DOHH2 (cell line): Measurements from ENCODE around the gene FAM118A.

Source experiments
- H3F3A ChIP-seq: fragments of 200-600 bp; sonication (generic), shearing (Covaris generic); 2 replicates; pipeline ENCODE4 v1.6.0; 2016; ENCODE audit warnings: antibody characterized with exemption, mild to moderate bottlenecking; ENCODE audit not compliant: control insufficient read depth, insufficient read depth
- H3K27ac ChIP-seq: fragments of 200-600 bp; sonication (generic); 2 replicates; pipeline ENCODE4 v1.5.1; 2014; ENCODE audit warnings: low read depth, mild to moderate bottlenecking, low read length, moderate library complexity
- H3K27me3 ChIP-seq: fragments of 200-600 bp; sonication (generic); 2 replicates; pipeline ENCODE4 v1.6.1; 2014; ENCODE audit warnings: mild to moderate bottlenecking, low read length, mixed read lengths; ENCODE audit not compliant: control insufficient read depth
- H3K36me3 ChIP-seq: fragments of 200-600 bp; sonication (generic); 2 replicates; pipeline ENCODE4 v1.6.1; 2014; ENCODE audit warnings: mild to moderate bottlenecking, low read length, moderate library complexity, mixed read lengths; ENCODE audit not compliant: control insufficient read depth
- H3K4me1 ChIP-seq: fragments of 200-600 bp; sonication (generic); 2 replicates; pipeline ENCODE4 v1.6.1; 2014; ENCODE audit warnings: mild to moderate bottlenecking, low read length, mixed read lengths; ENCODE audit not compliant: control insufficient read depth
- H3K4me2 ChIP-seq: fragments of 200-600 bp; sonication (generic); 2 replicates; pipeline ENCODE4 v1.6.0; 2014; ENCODE audit warnings: mild to moderate bottlenecking, low read length, moderate library complexity
- H3K4me3 ChIP-seq: fragments of 200-600 bp; sonication (generic); 2 replicates; pipeline ENCODE4 v1.5.1; 2014; ENCODE audit warnings: mild to moderate bottlenecking, low read length, mixed read lengths
- H3K79me2 ChIP-seq: fragments of 200-600 bp; sonication (generic); 2 replicates; pipeline ENCODE4 v1.6.1; 2014; ENCODE audit warnings: mild to moderate bottlenecking, low read length, mixed read lengths; ENCODE audit not compliant: control insufficient read depth
- H3K9me2 ChIP-seq: fragments of 200-600 bp; sonication (generic); replicated peaks from 2 replicates; pipeline ENCODE4 v1.6.1; 2014; ENCODE audit warnings: mild to moderate bottlenecking, low read length, mixed read lengths; ENCODE audit not compliant: control insufficient read depth
- H3K9me3 ChIP-seq: fragments of 200-600 bp; sonication (generic); 2 replicates; pipeline ENCODE4 v1.6.1; 2014; ENCODE audit warnings: antibody characterized with exemption, low read length, mixed read lengths; ENCODE audit not compliant: control insufficient read depth, insufficient read depth
- H4K20me1 ChIP-seq: fragments of 200-600 bp; sonication (generic); 2 replicates; pipeline ENCODE4 v1.6.0; 2014; ENCODE audit warnings: low read depth, mild to moderate bottlenecking, antibody characterized with exemption, low read length, moderate library complexity; ENCODE audit not compliant: control insufficient read depth, insufficient read depth
- EZH2phosphoT487 ChIP-seq: fragments of 200-600 bp; sonication (generic); IDR thresholded peaks from 2 replicates; pipeline ENCODE4 v1.6.1; 2017; ENCODE audit warnings: borderline replicate concordance, mild to moderate bottlenecking, antibody characterized with exemption, low read length, moderate library complexity, mixed read lengths
- TF ChIP-seq, protein P1 (sequence below): fragments of 200-600 bp; sonication (generic); IDR thresholded peaks from one replicate; pipeline ENCODE4 v1.5.1; 2014; ENCODE audit warnings: antibody characterized with exemption, mild to moderate bottlenecking, low read depth, low read length; ENCODE audit not compliant: poor library complexity, severe bottlenecking

FAM118A gene

GRCh38 chr22:45331486-45331885 lies 21.8 kb downstream of the FAM118A start:
- no peaks in the 10 kb centered on the region for H3K9me2 ChIP-seq
- no peaks in the 10 kb centered on the region for H3K9me3 ChIP-seq
- H3K36me3 ChIP-seq: peaks cover 20% of the 10 kb centered on the region
- H3K27me3 ChIP-seq: no peaks in the 10 kb centered on the region
- no peaks in the 10 kb centered on the region for H3K4me1 ChIP-seq
- H4K20me1 ChIP-seq: no peaks in the 10 kb centered on the region
- H3F3A ChIP-seq: no peaks in the 10 kb centered on the region
- no peak overlapping the region for H3K27ac ChIP-seq
- H3K4me3 ChIP-seq: no peak overlapping the region
- no peaks in the 10 kb centered on the region for H3K79me2 ChIP-seq
- no peak for TF ChIP-seq EZH2phosphoT487
- TF ChIP-seq, protein P1, sequence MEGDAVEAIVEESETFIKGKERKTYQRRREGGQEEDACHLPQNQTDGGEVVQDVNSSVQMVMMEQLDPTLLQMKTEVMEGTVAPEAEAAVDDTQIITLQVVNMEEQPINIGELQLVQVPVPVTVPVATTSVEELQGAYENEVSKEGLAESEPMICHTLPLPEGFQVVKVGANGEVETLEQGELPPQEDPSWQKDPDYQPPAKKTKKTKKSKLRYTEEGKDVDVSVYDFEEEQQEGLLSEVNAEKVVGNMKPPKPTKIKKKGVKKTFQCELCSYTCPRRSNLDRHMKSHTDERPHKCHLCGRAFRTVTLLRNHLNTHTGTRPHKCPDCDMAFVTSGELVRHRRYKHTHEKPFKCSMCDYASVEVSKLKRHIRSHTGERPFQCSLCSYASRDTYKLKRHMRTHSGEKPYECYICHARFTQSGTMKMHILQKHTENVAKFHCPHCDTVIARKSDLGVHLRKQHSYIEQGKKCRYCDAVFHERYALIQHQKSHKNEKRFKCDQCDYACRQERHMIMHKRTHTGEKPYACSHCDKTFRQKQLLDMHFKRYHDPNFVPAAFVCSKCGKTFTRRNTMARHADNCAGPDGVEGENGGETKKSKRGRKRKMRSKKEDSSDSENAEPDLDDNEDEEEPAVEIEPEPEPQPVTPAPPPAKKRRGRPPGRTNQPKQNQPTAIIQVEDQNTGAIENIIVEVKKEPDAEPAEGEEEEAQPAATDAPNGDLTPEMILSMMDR: no peak
- no peak overlapping the region for H3K4me2 ChIP-seq

DNA sequence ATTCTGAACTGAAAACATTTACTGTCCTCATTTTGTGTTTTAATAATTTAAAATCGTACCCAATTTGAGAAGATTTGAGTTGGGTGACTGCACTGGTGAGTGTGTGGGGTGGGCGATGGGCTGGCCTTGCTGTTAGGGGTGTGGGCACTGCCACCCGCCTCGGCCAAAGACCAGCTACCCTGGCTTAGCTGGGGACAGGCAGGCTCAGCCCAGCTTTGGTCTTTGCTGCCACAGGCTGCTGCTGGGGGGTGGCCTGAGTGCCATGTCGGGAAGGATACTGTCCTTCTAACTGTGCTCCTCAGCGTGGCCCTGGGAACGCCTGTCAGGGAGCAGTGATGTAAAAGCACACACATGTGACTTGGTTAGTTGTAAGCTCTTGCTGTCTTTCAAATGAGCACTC lies 22.3 kb downstream of the FAM118A start:
- Histone ChIP-seq H3K79me2 (no peaks in the 10 kb centered on the region), H3K4me3 (no peak overlapping the region), H3K9me2 (no peaks in the 10 kb centered on the region), H3K9me3 (no peaks in the 10 kb centered on the region), H4K20me1 (no peaks in the 10 kb centered on the region), H3K27me3 (no peaks in the 10 kb centered on the region), H3K27ac (no peak overlapping the region), H3K36me3 (peaks cover 20% of the 10 kb centered on the region), H3F3A (no peaks in the 10 kb centered on the region), H3K4me1 (no peaks in the 10 kb centered on the region), H3K4me2 (no peak overlapping the region)
- no peak for TF ChIP-seq EZH2phosphoT487
- TF ChIP-seq, protein P1: no peak

GRCh38 chr22:45334068-45334467 lies 24.3 kb downstream of the FAM118A start:
- TF ChIP-seq EZH2phosphoT487: no peak
- TF ChIP-seq, protein P1: no peak
- Histone ChIP-seq H3K9me2 (no peaks in the 10 kb centered on the region), H4K20me1 (no peaks in the 10 kb centered on the region), H3K27me3 (no peaks in the 10 kb centered on the region), H3K4me2 (no peak overlapping the region), H3K36me3 (peaks cover 13% of the 10 kb centered on the region), H3K4me1 (no peaks in the 10 kb centered on the region), H3F3A (no peaks in the 10 kb centered on the region), H3K4me3 (no peak overlapping the region), H3K27ac (no peak overlapping the region), H3K79me2 (no peaks in the 10 kb centered on the region), H3K9me3 (no peaks in the 10 kb centered on the region)

- no peak overlapping the region for H3K27ac ChIP-seq
- no peaks in the 10 kb centered on the region for H3K79me2 ChIP-seq
- peaks cover 13% of the 10 kb centered on the region for H3K36me3 ChIP-seq
- no peaks in the 10 kb centered on the region for H3F3A ChIP-seq
- TF ChIP-seq EZH2phosphoT487: no peak
- TF ChIP-seq, protein P1: no peak
- no peaks in the 10 kb centered on the region for H4K20me1 ChIP-seq
- H3K4me3 ChIP-seq: no peak overlapping the region
- H3K9me3 ChIP-seq: no peaks in the 10 kb centered on the region
- H3K27me3 ChIP-seq: no peaks in the 10 kb centered on the region
- no peak overlapping the region for H3K4me2 ChIP-seq
- H3K4me1 ChIP-seq: no peaks in the 10 kb centered on the region
- no peaks in the 10 kb centered on the region for H3K9me2 ChIP-seq
Observed at GRCh38 chr22:45334528-45334927, 24.8 kb downstream of the FAM118A start.
